ENCODE results near the gene PRKCZ.

PRKCZ gene

GRCh38 chr1:2082064-2082463 is 31.9 kb downstream of the PRKCZ start:
- H3K4me3 ChIP-seq (ENCODE audit: severe bottlenecking), result no peak overlapping the region
- H3K9me3 ChIP-seq (ENCODE audit: severe bottlenecking), result peaks cover 13% of the 10 kb centered on the region
- TF ChIP-seq CTCF (IDR thresholded peaks at IDR 0.05; ENCODE audit: poor library complexity, severe bottlenecking), result no peak
- no peaks in the 10 kb centered on the region for H3K4me1 ChIP-seq (ENCODE audit: insufficient read depth, poor library complexity, severe bottlenecking)
- DNase-seq (ENCODE audit: low spot score), result no peak
- H3K27ac ChIP-seq (ENCODE audit: poor library complexity, severe bottlenecking), result no peak overlapping the region
- ATAC-seq (ENCODE audit: low read depth), result no peak
- peaks cover 14% of the 10 kb centered on the region for H3K36me3 ChIP-seq (ENCODE audit: low read depth)
- H3K27me3 ChIP-seq (ENCODE audit: insufficient read depth, poor library complexity, severe bottlenecking), result no peaks in the 10 kb centered on the region

- ATAC-seq (ENCODE audit: low read depth) (no peak), DNase-seq (ENCODE audit: low spot score) (no peak)
- no peak overlapping the region for H3K4me3 ChIP-seq (ENCODE audit: severe bottlenecking)
- no peaks in the 10 kb centered on the region for H3K27me3 ChIP-seq (ENCODE audit: insufficient read depth, poor library complexity, severe bottlenecking)
- no peak for TF ChIP-seq CTCF (IDR thresholded peaks at IDR 0.05; ENCODE audit: poor library complexity, severe bottlenecking)
- no peaks in the 10 kb centered on the region for H3K4me1 ChIP-seq (ENCODE audit: insufficient read depth, poor library complexity, severe bottlenecking)
- peaks cover 5% of the 10 kb centered on the region; the same call in 1 of the 2 replicates for H3K36me3 ChIP-seq (ENCODE audit: low read depth)
- H3K9me3 ChIP-seq (ENCODE audit: severe bottlenecking), result no peaks in the 10 kb centered on the region
- H3K27ac ChIP-seq (ENCODE audit: poor library complexity, severe bottlenecking), result no peak overlapping the region
Measured at GRCh38 chr1:2083666-2084065, 33.5 kb downstream of the PRKCZ start.

GRCh38 chr1:2084306-2084705 is 34.1 kb downstream of the PRKCZ start:
- Histone ChIP-seq H3K9me3 (ENCODE audit: severe bottlenecking) (no peaks in the 10 kb centered on the region), H3K4me1 (ENCODE audit: insufficient read depth, poor library complexity, severe bottlenecking) (no peaks in the 10 kb centered on the region), H3K27me3 (ENCODE audit: insufficient read depth, poor library complexity, severe bottlenecking) (no peaks in the 10 kb centered on the region), H3K36me3 (ENCODE audit: low read depth) (peaks cover 7% of the 10 kb centered on the region; the same call in 1 of the 2 replicates), H3K4me3 (ENCODE audit: severe bottlenecking) (no peak overlapping the region), H3K27ac (ENCODE audit: poor library complexity, severe bottlenecking) (no peak overlapping the region)
- TF ChIP-seq CTCF (IDR thresholded peaks at IDR 0.05; ENCODE audit: poor library complexity, severe bottlenecking), result no peak
- DNase-seq (ENCODE audit: low spot score) (no peak), ATAC-seq (ENCODE audit: low read depth) (no peak)

GRCh38 chr1:2085080-2085479 is 34.9 kb downstream of the PRKCZ start:
- H3K36me3 ChIP-seq (ENCODE audit: low read depth), result peaks cover 7% of the 10 kb centered on the region; the same call in 1 of the 2 replicates
- TF ChIP-seq CTCF (IDR thresholded peaks at IDR 0.05; ENCODE audit: poor library complexity, severe bottlenecking), result no peak
- DNase-seq (ENCODE audit: low spot score) (no peak), ATAC-seq (ENCODE audit: low read depth) (no peak)
- no peaks in the 10 kb centered on the region for H3K27me3 ChIP-seq (ENCODE audit: insufficient read depth, poor library complexity, severe bottlenecking)
- H3K4me3 ChIP-seq (ENCODE audit: severe bottlenecking), result no peak overlapping the region
- no peak overlapping the region for H3K27ac ChIP-seq (ENCODE audit: poor library complexity, severe bottlenecking)
- H3K9me3 ChIP-seq (ENCODE audit: severe bottlenecking), result no peaks in the 10 kb centered on the region
- no peaks in the 10 kb centered on the region for H3K4me1 ChIP-seq (ENCODE audit: insufficient read depth, poor library complexity, severe bottlenecking)

- DNase-seq (ENCODE audit: low spot score) (no peak), ATAC-seq (ENCODE audit: low read depth) (no peak)
- H3K9me3 ChIP-seq (ENCODE audit: severe bottlenecking), result no peaks in the 10 kb centered on the region
- H3K27me3 ChIP-seq (ENCODE audit: insufficient read depth, poor library complexity, severe bottlenecking), result no peaks in the 10 kb centered on the region
- H3K4me3 ChIP-seq (ENCODE audit: severe bottlenecking), result no peak overlapping the region
- no peaks in the 10 kb centered on the region for H3K4me1 ChIP-seq (ENCODE audit: insufficient read depth, poor library complexity, severe bottlenecking)
- peaks cover 7% of the 10 kb centered on the region; the same call in 1 of the 2 replicates for H3K36me3 ChIP-seq (ENCODE audit: low read depth)
- TF ChIP-seq CTCF (IDR thresholded peaks at IDR 0.05; ENCODE audit: poor library complexity, severe bottlenecking), result no peak
- H3K27ac ChIP-seq (ENCODE audit: poor library complexity, severe bottlenecking), result no peak overlapping the region
Measured at GRCh38 chr1:2086446-2087078, 36.4 kb downstream of the PRKCZ start.
